ENCODE results near the gene LARGE1. TPM values are rescaled to one million over a fixed set of nuclear protein-coding genes. Genes with fewer than 3 reads are reported as not detected.

LARGE1 gene
- total and polyA plus RNA-seq, 9 of the 15 experiments (the other 6 are each of a cell fraction or from before 2014, with no cell fraction given) = 0.01 to 0.66 (median 0.14) TPM; not detected in 2

DNA sequence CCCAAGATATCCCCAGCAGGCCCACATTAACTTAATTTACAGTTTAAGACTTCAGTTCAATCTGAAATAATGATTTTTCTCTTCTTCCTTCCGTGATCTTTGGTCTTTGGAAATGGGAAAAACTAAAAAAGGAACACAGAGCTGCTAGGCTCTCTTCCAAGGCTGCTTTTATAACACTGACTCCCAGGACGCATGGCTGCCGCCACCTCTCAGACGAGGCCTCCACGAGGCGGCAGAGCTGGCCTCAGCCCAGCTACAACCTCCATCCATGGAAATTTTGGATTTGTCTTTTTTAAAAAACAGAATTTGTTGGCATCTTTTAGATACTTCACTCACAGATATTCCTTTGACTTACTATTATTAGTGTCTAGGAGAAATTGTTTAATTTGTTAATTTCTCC is 476.6 kb downstream of the LARGE1 start:
- Histone ChIP-seq H3K9me3 (replicated peaks; ENCODE audit: control insufficient read depth, insufficient read depth, low read depth, low read length) (no peaks in the 10 kb centered on the region), H3K4me2 (ENCODE audit: insufficient read depth, low read length) (no peak overlapping the region), H3K27ac (ENCODE audit: extremely low read depth, low read depth, low read length) (no peak overlapping the region), H3K79me2 (ENCODE audit: control insufficient read depth, insufficient read depth, low read length) (no peaks in the 10 kb centered on the region), H3K27me3 (ENCODE audit: control insufficient read depth in 2 of 2, insufficient read depth in 2 of 2, low read length in 2 of 2) (no peaks in the 10 kb centered on the region), H3K9ac (ENCODE audit: insufficient read depth in 1 of 2, low read depth in 2 of 2, low read length in 2 of 2) (no peak overlapping the region), H3K36me3 (ENCODE audit: control insufficient read depth, insufficient read depth, low read length) (no peaks in the 10 kb centered on the region), H4K20me1 (replicated peaks; ENCODE audit: control insufficient read depth, insufficient read depth, low read length) (no peaks in the 10 kb centered on the region), H2AFZ (ENCODE audit: low read depth, low read length) (no peak overlapping the region), H3K4me1 (replicated peaks in 1 of 2; ENCODE audit: control insufficient read depth in 2 of 2, insufficient read depth in 2 of 2, low read length in 2 of 2) (no peaks in the 10 kb centered on the region), H3K4me3 (no peak overlapping the region), H3K9me1 (ENCODE audit: control insufficient read depth, insufficient read depth, low read length) (no peaks in the 10 kb centered on the region)
- CTCF ChIA-PET (ENCODE audit: low intra/inter-chr PET ratio) = no interaction called here
- intact Hi-C loops (cut with micrococcal nuclease) (no loop called here), in situ Hi-C loops (cut with MboI) (no loop called here)
- WGBS (ENCODE audit: insufficient coverage, low coverage, missing lambda C conversion rate) = 0% methylated on average over 6 of the region's 6 CpGs
- no peak for ATAC-seq
- DNase-seq (ENCODE audit: extremely low read depth in 1 of 4, low spot score in 3 of 4) = no peak
- POLR2A ChIA-PET = no interaction called here
- no peak for FAIRE-seq
- TF ChIP-seq AFF4 (CRISPR knock-in tag; IDR thresholded peaks at IDR 0.05) = no peak
- no peak for TF ChIP-seq ZNF449 (CRISPR knock-in tag; IDR thresholded peaks at IDR 0.05)
- TF ChIP-seq RBFOX2 (IDR thresholded peaks at IDR 0.05; ENCODE audit: low read depth, low read length) = no peak
- TF ChIP-seq ZNF695 (CRISPR knock-in tag; IDR thresholded peaks at IDR 0.05) = no peak
- no peak for TF ChIP-seq RB1 (IDR thresholded peaks at IDR 0.05; ENCODE audit: low read depth)
- no peak for TF ChIP-seq SAFB2 (IDR thresholded peaks at IDR 0.05; ENCODE audit: borderline replicate concordance, low read depth, low read length, severe bottlenecking)
- BruUV-seq (replicated peaks) = no TSS peak

Measured in K562 (cell line).